GF-D8 (cell line): ENCODE data around the gene HELQ.
"Not testable (repeated sequence)": the region's sequence is repeated elsewhere in the genome, so short reads cannot be mapped to it uniquely, and the experiment has no call there.

ENCODE experiments used
- DNase-seq: peaks from one replicate; lab custom pipeline; 2025; lab: John Stamatoyannopoulos, UW

Gene HELQ

DNA sequence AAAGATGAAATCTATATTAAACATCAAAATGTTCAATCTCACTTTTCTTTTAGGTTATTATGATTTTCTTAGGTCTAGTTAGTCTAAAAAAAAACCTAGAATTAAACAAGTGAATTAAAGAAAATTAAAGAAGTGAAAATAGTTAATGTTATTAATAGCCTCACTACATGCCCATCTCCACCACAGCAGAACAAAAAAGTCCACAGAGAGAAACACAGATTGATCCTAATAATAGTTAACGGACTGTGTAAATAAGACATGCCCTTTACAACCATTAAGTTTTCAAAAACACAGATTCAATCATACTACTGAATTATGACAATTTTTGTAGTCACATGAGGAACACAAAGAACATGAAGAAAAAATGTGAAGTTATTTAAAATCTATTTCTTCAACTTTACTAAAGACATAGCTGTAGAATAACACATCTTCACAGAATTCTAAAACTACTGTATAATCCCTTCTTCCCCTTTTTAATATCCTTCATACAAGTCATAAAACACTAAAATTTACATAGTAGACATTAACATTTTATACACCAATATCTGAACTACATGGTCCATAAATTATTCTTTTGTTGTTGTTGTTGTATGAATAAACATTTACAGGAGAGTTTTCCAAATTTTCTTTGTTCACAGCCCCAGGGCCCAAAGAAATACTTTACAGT is 15.3 kb downstream of the HELQ start:
- DNase-seq: no peak

DNA sequence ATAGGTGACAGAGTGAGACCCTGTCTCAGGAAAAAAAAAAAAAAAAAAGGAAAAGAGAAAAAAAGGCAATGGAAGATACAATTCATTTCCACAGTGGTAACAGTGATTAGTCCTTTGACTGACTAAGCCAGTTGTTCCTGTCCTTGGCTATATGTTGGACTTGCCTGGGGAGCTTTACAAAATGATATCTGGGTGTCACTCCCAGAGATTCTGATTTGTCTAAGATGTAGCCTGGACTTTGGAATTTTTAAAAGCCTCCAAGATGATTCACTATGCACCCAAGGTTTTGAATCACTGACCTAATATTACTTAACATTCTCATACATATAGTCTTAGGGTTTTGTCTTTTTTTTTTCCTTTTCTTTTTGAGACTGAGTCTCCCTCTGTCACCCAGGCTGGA is 16.9 kb downstream of the HELQ start:
- DNase-seq: no peak

DNA sequence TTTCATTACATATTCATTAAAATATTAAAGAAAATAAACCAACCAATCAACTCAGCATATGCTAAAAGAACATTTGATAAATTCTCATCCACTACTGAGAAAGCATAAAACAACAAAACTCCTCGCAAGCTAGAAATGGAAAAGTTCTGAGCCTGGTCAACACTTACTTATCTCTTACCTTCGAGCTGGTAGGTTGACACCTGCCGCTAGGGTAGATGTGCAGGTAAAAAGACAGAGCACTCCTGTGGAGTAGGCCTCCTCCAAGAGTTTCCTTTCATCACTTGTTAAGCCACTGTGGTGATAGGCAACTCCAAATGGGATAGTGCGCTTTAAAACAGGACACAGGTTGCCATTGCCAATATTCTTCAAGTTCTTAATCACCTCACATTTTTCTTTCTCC is 18.9 kb downstream of the HELQ start:
- DNase-seq: no peak

DNA sequence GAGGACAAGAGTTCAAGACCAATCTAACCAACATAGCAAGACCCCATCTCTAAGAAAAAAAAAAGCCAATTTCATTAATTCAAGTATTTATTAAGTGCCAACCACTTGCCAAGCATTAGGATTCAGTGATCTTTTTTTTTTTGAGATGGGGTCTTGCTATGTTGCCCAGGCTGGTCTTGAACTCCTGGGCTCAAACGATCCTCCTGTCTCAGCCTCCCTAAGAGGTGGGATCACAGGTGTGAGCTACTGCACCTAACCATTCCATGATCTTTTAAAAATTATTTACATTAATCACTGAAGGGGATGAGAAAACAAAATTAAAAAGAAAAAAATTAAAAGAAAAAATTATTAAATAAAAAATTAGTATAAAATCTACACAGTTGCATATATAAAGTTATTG is 24.4 kb downstream of the HELQ start:
- no peak for DNase-seq

DNA sequence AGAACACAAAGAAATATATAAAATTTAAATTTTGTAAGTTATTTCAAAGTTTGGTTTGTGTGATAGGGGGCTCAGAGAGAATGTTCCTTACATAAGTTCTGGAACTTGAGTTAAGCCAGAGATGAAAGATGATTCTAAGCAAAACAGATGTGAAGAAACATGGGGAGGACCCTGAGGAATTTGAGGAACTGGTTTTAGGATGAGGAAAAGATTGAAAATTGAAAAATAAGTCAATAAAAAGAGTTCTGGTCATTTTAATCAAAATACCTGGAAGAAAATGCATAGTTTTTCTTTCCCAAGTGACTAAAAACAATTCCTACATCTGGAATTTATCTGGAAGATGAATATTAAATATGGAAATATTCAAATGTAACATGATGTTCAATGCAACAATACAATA is 37.4 kb downstream of the HELQ start:
- no peak for DNase-seq

DNA sequence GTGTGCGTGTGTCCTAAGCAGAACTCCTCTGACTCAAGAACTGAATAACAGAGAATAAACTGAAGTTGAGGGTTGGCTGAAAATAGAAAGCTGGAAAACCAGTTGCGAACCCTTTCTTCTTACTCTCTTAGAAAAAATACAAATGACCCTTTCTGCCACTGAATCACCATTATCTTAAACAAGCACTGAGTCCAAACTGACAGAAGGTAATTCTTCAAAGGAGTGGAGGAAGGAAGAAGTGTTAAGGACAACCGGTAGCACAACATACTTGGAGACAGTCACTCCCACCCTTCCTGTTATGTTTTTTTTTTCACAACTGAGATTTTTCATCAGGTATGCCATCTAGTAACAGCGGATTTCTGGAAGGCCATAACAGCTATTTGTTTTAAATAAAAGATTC is 38.1 kb downstream of the HELQ start:
- no peak for DNase-seq

DNA sequence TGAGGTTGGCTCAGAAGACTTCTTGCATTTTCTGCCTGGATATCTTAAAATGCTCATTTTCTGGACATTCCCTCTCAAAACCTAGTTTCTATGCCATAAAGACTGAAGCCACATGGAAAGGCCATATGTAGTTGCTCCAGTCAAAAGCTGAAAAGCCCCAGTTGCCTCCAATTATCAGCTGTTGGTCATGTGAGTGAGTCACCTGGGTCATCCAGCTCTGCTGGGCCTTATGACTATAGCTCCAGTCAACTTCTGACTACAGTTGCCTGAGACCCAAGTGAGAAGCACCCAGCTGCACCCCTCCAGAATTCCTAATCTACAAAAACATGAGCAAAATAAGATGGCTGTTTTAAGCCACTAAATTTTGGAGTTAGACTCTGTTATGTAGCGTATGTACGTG is 41.9 kb downstream of the HELQ start:
- DNase-seq: no peak

DNA sequence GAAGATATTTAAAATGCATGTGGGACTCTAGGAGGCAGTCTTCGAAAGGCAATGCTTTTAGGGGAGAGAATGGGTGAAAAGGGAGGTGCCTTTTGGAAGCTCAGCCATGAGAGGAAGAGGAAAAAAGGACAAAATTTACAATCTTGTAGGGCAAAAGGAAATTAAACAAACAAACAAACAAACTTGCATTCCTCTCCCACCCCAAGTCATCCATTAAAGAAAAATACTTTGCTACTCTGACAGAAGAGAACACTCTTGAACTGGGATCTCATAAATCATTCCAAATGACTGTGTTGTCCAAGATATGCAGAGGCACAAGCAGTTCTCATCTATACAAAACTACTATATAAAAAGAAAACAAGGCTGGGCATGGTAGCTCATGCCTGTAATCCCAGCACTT is 46.7 kb downstream of the HELQ start:
- no peak for DNase-seq

DNA sequence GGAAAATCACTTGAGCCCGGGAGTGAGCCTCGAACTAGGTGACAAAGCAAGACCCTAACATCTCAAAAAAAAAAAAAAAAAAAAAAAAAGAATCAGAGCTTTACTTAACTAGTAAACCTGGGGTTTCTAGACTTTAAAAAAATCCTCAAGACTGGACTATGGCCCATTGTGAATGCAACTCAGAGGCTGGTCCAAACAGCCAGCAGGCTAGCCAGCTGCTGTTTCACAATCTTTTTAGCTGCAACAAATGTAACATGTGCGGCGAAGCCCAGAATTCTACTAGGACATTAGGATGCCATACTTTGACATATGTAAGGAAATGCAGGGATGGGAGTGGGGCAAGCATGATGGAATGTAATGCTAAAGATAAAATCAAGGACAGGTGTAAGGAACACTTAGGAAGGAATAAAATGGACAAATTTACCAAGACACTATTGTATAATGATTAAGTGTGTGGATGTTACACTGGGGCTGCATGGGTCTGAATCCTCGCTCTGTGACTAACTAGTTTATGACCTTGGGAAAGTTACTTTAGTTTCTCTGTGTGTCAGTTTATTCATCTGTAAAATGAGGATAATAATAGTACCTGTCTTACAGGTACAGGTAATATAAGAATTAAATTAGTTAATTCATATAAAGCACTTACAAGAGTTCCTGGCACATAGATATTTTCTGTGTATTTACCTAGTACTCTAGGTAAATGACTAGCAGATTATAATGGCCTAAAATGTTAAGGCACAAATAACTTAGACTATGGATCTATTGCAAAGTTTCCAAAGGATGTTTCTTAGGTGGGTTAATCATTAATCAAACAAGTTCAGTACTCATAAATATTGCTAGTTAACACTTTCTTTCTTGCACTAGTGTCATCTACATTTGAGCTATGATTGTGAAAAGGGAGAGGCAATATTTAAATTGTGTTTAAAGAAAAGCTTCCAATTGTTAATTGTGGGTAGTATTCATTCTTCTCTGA is 49.5 kb downstream of the HELQ start:
- no peak for DNase-seq

DNA sequence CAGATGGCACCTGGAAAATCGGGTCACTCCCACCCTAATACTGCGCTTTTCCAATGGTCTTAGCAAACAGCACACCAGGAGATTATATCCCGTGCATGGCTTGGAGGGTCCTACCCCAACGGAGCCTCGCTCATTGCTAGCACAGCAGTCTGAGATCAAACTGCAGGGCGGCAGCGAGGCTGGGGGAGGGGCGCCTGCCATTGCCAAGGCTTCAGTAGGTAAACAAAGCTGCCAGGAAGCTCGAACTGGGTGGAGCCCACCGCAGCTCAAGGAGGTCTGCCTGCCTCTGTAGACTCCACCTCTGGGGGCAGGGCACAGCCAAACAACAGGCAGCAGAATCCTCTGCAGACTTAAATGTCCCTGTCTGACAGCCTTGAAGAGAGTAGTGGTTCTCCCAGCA is 57.5 kb downstream of the HELQ start:
- DNase-seq: not testable (repeated sequence)

DNA sequence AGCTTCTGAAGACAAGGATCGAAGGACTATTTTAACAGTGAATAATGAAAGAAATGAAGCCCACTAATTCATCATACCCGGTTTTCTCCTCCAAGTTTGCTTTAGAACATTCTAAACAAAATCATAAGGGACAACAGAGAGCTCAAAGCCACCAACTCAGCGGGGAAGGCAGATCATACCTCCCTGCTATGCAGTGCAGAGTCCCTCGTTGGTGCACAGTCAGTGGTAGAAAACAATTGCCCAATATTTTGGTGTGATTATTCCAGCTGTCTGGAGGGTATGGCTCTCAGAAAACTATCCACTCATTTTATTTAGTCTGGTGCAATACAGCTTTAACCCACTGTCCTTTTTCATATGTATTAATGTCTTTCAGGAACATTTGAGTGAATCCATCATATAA is 61.7 kb downstream of the HELQ start:
- DNase-seq: no peak

DNA sequence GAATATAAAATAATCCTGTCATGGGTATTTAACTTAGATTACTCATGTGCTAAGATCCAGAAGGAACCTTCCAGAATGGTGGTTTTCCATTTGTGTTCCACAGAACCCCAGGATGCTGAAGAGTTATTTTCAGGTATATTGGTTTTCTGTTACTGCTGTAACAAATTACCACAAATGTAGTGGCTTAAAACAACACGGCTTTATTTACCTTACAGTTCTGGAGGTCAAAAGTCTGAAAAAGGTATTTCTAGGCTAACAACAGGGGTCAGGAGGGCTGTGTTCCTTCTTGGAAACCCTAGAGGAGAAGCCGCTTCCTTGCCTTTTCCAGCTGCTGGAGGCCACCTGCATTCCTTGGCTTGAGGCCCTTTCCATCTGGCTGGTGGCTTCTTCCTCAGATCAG is 63.1 kb downstream of the HELQ start:
- no peak for DNase-seq

DNA sequence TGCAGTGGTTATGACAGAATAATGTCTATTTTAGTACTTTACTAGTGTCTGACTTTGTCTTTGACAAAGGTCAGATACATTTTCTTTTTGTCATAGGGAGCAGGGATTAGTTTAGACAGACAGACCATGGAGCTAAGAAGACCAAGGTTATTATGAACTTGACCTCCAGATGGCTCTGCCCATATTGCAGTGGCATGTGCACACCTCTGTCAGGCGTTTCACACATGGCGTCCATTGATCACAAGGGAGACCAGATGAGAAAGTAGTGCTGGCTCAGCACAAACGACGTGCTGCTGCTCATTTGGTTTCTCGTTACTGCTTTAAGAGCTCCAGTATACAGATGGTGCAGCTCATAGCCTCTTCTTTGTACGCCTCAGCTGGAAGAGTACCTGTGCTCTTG is 64.7 kb downstream of the HELQ start:
- no peak for DNase-seq

DNA sequence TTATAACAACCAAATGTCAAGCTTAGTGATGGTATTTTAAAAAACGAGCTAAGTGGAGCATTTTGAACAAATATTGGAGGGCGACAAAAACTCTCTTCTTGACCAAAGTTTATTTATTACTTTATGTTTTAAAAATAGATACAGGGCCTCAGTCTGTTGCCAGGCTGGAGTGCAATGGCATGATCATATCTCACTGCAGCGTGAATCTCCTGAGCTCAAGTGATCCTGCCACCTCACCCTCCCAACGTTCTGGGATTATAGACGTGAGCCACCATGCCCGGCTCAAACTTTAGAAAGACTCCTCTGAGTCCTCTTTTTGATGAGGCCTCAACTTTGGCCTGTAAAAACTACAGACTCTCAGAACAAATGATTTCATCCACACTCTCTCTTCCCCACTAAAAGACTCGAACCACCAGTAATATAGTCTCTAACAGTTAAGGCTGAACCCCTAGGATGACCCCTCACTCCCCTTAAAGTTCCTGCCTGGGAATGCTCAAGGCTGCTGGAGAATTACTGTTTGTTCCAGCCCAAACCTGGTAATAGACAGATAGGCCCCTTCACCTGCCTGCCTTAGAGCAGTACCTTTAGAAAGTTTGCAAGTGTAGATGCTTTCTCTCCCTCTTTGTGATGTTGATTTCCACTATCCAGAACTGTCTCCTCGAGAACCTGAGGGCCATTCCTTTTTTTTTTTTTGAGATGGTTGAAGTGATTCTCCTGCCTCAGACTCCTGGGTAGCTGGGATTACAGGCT is 65.7 kb downstream of the HELQ start:
- DNase-seq: no peak

DNA sequence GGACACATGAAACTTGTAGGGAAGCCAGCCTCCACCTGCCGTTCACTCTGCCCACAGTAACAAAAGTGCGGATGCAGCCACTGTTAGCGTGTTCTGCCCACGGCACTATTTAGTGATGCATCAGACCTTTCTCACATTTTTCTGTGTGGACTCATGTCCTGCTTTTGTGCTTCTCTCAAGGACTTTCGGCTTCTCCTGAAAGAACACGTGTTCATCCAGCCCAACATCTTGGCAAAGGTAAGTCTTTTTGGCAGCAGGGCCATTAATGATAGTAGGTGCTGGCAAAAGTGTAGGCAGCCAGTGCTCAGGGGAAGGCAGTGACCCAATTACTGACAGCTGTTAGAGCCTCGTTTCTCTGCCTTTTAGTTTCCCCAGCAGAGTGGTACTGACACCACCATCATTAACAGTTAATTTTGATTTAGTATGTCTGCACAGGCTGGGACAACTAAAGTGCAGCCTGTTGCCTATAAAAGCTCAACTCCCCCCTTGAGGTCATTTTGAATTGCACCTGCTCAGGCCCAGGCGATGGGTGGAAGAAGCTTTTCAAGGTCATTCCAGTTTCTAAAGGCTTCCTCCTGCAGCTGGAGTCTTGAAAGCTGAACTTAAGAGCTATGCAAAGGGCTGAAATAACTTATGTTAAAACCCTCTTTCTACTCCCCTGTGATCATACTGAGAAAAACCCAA is 66.4 kb downstream of the HELQ start:
- DNase-seq: no peak

DNA sequence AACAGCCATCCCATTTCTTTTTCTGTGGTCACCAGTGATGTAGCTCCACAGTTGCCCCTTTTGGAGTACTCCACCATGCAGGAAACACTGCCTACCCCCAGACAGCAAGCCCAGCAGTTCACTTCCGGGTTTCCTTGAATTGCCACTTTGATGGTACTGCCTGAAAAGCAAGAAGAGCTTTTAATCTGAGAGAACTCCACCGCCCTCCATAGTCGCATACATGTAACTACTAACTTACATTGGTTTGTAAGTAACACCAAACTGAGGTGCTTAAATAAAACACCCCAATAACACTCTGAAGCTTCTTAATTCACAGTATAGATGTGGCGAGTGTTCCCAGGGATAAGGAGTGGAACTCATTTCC is 67.3 kb downstream of the HELQ start:
- DNase-seq: no peak

DNA sequence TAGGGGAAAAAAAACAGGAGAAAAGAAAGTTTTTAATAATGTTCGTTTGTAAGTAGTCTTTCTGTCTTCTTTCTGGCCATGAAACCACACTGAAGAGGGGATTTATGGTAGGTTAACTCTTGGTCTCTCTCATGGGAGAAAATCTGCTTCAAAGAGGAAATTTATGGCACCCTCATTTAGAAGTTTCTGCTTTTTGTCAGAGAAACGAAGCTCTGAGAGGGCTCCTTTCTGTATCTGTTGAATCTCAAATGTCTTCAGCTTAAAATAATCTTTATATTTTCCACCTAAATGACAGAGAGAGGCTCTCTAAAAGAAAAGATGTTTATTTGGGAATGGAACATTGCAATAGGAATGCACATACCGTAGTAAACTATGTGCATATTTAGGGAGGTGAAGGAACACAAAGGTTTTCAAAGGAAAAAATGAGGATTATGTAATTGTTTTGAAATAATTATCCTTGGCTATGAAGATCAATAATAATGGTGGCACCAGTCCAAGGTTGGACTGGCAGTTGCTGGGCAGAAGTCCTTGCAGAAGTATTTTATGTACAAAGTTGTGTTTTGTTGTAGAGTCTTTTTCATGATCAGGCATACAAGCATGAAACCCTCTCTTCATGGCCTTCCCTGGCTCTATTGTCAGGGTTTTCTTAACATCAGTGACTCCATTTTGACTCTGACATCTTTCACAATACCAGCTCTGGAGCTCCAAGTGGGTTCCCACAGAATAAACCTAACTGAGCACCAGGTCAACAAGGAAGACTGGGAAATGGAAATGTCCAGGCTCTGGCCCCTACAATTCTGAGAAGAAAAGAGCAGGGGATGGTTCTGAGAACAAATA is 67.9 kb downstream of the HELQ start:
- DNase-seq: no peak

DNA sequence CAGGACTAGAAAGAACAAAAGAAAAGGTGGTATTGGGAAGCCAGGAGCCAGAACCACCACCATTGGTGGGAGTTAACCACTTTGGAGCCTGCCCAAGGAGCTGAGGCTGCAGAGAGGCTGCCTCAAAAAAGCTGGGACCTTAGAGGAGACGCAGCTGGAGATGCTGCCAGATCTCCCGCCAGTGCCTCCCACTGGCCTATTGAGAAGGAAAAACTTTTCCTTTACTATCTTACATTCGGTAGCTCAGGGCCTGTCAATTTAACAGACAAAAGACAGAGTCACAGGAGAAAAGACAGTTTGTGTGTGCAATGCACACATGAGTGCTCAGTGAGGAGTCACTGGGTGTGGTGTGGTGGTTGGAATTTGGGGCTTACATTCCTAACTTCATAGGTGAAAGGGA is 68.6 kb downstream of the HELQ start:
- no peak for DNase-seq

DNA sequence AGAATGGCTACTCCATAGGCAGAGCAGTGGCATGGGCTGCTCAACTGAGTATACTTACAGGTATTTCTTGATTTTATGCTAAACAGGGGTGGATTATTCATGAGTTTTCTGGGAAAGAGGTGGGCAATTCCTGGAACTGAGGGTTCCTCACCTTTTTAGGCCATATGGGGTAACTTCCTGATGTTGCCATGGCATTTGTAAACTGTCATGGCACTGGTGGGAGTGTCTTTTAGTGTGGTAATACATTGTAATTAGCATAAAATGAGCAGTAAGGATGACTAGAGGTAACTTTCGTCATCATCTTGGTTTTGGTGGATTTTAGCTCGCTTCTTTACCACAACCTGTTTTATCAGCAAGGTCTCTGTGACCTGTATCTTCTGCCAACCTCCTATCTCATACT is 72.8 kb downstream of the HELQ start:
- no peak for DNase-seq

DNA sequence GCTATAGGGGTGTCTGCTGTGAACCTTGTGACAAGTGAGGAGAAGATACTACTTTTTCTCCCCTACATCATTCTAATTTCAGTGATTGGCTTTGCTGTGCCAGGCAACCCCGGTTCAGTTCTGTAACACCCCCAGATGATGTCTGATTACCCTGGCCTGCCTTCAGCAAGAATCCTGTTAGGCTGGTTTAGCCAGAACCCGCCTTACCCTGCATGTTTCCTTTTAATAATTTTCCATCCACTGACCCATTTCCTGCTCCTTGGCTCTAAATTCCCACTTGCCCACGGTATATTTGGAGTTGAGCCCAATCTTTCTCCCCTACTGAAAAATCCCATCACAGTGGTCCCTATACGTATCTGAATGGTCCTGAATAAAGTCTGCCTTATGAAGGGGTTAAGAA is 74.5 kb downstream of the HELQ start:
- DNase-seq: no peak

DNA sequence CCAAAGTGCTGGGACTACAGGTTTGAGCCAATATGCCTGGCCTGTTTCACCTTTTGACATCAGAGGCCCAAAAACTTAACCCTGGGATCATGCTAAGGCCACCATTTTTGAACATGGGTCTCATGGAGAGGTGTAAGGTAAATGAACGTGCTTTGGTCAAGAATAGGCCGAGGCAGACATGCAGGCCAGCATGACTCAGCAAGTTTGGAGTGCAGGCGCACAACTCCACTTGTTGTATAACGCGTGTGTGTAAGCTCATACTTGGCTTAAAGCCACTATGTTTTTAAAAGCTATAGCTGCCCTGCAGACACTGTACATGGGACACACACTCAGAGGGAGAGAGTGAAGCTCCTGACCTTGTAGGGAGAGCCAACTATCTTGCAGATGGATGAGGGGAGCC is 77.2 kb downstream of the HELQ start:
- no peak for DNase-seq
